ENCODE results near the gene NRBF2. TPM values are rescaled to one million over a fixed set of nuclear protein-coding genes. Genes with fewer than 3 reads are reported as not detected.
"Not testable (repeated sequence)": the region's sequence is repeated elsewhere in the genome, so short reads cannot be mapped to it uniquely, and the experiment has no call there.

The NRBF2 gene
- total RNA-seq (10 to 100 TPM in 4 of 7 donors, 1 to 10 TPM in 3; 4.8 to 16.7 (median 12.9) TPM), polyA plus RNA-seq (10 to 100 TPM; 11.7 to 21.4 TPM)
- long read RNA-seq, donor 1, transcript NRBF2-201 (4 exons, 1,853 nt) = major isoform, 53 of 56 reads
- long read RNA-seq, donor 1, partial matches to known transcripts = 2 of 56 reads
- long read RNA-seq, donor 1, other reads (novel, unspliced or antisense) = 1 of 56 reads
- long read RNA-seq, donor 2, transcript NRBF2-201 (4 exons, 1,853 nt) = major isoform, 17 of 25 reads
- long read RNA-seq, donor 2, partial matches to known transcripts = 8 of 25 reads
- long read RNA-seq, donor 2, other reads (novel, unspliced or antisense) = 0 of 25 reads
- long read RNA-seq, donor 3, transcript NRBF2-201 (4 exons, 1,853 nt) = major isoform, 27 of 27 reads
- long read RNA-seq, donor 3, partial matches to known transcripts = 0 of 27 reads
- long read RNA-seq, donor 3, other reads (novel, unspliced or antisense) = 0 of 27 reads

DNA sequence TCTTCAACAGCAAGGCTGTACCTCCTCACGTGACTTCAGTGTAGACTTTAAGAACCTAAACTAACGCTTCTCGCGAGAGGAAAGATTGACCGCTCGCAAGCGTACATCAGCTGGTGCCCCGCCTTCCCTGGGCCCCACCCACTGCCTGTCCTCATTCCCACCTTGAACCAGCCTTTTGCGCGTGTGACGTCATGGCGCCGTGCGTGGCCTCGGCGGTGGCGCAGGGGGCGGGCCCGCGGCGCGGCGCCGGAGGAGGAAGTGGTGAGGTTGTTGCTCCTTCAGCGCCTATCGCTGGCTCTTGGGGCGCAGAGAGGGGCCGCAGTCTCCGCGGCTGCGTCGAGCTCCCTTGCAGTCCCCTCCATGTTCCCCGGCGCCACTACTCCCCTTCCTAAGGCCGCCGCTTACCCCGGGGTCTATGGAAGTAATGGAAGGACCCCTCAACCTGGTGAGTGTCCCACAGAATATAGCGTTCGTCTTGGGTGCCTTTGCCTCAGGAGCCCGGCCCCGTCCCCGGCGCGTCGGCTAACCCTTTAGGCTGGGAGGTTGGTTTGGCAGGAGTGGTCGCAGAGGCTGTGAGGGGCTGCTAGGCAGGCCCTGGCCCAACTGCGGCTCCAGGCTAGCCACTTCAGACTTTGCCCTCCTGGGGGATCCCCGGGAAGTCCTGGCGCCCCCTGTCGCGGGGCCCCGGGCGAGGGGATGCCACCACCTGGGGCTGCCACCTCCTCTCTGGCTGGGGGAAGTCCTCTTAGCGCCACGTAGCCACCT, at the start of gene NRBF2:
Gene NRBF2, plus strand, starts transcription at position 273 of the 765 bp plus-strand sequence. Its CDS starts 143 bp downstream, at position 416.
- intact Hi-C loops (cut with DNase I) = loop anchor here in 1 of 4 donors (10.0 kb wide), 1 partner anchor 318 kb away; the partner anchor contains the start of gene EGR2
- WGBS, 3 donors = 0 to 1% (median 1%) methylated on average over 42 to 55 of the region's 55 CpGs
- peak; percentile 96 to 98 (median 97) for DNase-seq
- peak within 1 kb of the TSS; percentile 54 to 78 for H3K27ac ChIP-seq
- H3K9me3 ChIP-seq = no peaks in the 10 kb centered on the region
- H3K4me3 ChIP-seq = peak within 1 kb of the TSS; percentile 95
- H3K27me3 ChIP-seq = no peaks in the 10 kb centered on the region
- peaks cover 4% of the 10 kb centered on the region for H3K4me1 ChIP-seq (ENCODE audit: insufficient read depth)
- no peaks in the 10 kb centered on the region for H3K36me3 ChIP-seq
- TF ChIP-seq EP300 (IDR thresholded peaks at IDR 0.05) = no peak
- TF ChIP-seq POLR2A (IDR thresholded peaks at IDR 0.05) = peak; percentile 86
- TF ChIP-seq, protein P1, sequence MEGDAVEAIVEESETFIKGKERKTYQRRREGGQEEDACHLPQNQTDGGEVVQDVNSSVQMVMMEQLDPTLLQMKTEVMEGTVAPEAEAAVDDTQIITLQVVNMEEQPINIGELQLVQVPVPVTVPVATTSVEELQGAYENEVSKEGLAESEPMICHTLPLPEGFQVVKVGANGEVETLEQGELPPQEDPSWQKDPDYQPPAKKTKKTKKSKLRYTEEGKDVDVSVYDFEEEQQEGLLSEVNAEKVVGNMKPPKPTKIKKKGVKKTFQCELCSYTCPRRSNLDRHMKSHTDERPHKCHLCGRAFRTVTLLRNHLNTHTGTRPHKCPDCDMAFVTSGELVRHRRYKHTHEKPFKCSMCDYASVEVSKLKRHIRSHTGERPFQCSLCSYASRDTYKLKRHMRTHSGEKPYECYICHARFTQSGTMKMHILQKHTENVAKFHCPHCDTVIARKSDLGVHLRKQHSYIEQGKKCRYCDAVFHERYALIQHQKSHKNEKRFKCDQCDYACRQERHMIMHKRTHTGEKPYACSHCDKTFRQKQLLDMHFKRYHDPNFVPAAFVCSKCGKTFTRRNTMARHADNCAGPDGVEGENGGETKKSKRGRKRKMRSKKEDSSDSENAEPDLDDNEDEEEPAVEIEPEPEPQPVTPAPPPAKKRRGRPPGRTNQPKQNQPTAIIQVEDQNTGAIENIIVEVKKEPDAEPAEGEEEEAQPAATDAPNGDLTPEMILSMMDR (IDR thresholded peaks at IDR 0.05) = no peak

DNA sequence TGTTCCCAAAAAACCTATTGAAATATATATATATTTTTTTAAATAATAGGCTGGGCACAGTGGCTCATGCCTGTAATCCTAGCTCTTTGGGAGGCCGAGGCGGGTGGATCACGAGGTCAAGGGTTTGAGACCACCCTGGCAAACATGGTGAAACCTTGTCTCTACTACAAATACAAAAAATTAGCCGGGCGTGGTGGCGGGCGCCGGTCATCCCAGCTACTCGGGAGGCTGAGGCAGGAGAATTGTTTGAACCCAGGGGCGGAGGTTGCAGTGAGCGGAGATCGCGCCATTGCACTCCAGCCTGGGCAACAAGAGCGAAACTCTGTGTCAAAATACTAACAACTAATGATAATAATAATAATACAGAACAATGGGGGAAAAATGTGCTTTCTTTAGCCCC, 49.7 kb upstream of the NRBF2 start:
- H3K4me3 ChIP-seq; H3K36me3 ChIP-seq; H3K4me1 ChIP-seq (ENCODE audit: insufficient read depth); H3K9me3 ChIP-seq; H3K27ac ChIP-seq; H3K27me3 ChIP-seq: not testable (repeated sequence)
- intact Hi-C loops (cut with DNase I) = loop anchor here in 1 of 4 donors (10.0 kb wide), 1 partner anchor 489 kb away; no protein-coding TSS in a partner anchor
- peak in 2 of 5 donors; percentile 18 to 31 for DNase-seq
- WGBS, 3 donors = 83 to 86% (median 85%) methylated on average over 14 of the region's 14 CpGs

DNA sequence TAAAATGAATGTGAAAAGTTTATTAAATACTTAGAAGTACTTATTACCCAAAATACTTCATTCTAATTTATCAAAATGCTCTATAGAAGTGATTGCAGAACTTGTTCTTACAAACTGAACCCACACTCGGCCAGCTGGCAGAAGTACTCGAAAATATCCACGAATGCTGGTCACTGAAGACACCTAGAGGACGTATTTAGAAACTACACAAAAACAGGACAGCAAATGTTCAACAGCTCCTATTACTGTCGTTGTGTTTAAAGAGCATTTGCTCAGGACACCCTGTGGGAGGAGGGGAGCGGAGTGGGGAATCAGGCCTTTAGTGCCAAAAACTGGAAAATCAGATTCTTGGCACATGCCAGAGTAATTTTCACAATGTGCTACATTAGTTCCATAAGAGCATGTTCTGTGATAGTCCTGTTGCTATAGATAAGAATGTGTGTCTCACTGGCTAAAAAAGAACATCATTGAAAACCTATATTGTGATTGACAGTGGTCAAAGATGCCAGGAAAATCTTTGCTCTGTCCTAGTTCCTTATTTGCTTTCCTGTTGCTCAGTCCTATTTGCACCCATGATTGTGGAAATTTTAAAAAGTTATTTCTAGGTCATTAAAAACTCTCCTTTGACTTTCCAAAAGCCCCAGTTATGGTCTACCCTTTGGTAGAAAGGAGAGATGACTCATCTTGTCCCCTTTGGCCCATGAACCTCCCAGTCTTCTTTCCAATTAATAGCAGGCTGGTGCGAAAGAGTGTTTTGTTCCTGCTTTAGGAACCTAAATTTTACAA, 49.0 kb upstream of the NRBF2 start:
- peak; percentile 33 to 70 (median 43) for DNase-seq
- no peaks in the 10 kb centered on the region for H3K36me3 ChIP-seq
- H3K9me3 ChIP-seq = no peaks in the 10 kb centered on the region
- no peak overlapping the region for H3K4me3 ChIP-seq
- no peak overlapping the region for H3K27ac ChIP-seq
- intact Hi-C loops (cut with DNase I) = loop anchor here in 1 of 4 donors (10.0 kb wide), 1 partner anchor 489 kb away; no protein-coding TSS in a partner anchor
- peaks cover 2% of the 10 kb centered on the region for H3K4me1 ChIP-seq (ENCODE audit: insufficient read depth)
- WGBS, 3 donors = 2 to 7% (median 4%) methylated on average over 7 of the region's 7 CpGs
- no peaks in the 10 kb centered on the region for H3K27me3 ChIP-seq
- TF ChIP-seq, protein P1 (IDR thresholded peaks at IDR 0.05) = peak in 2 of 3 donors; percentile 53
- no peak for TF ChIP-seq POLR2A (IDR thresholded peaks at IDR 0.05)

DNA sequence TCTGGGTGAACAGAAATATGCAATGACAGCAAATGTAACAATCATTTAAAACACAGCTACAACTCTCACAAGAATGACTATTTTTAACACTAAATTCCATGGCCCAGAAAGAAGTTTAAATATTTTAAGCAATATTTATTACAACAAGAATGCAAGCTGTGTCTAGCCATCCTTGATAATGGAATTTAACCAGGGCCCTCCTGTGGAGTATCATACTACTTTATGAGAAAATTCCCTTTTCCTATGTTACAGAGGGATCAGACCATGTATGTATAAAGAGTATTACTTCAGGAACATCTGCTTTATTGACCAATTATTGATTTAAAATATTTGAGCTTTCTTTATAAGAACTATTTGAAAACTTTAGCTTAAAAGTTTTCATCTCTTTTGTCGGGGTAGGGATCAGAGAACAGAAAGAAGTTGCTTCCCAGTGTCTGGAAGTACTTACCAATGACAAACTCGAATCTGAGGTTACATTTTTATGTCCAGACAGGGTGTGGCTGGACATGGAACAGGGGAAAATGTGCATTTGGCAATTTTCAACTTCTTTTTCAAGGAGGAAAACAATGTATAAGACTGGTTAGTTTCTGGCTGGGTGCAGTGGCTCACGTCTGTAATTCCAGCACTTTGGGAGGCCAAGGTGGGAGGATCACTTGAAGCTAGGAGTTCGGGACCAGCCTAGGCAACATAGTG, 48.3 kb upstream of the NRBF2 start:
- Histone ChIP-seq H3K27ac (no peak overlapping the region), H3K4me3 (no peak overlapping the region), H3K4me1 (ENCODE audit: insufficient read depth) (peaks cover 2% of the 10 kb centered on the region), H3K9me3 (no peaks in the 10 kb centered on the region), H3K36me3 (no peaks in the 10 kb centered on the region), H3K27me3 (no peaks in the 10 kb centered on the region)
- WGBS, 3 donors = 30 to 41% (median 36%) methylated on average over 4 of the region's 4 CpGs
- intact Hi-C loops (cut with DNase I) = loop anchor here in 1 of 4 donors (10.0 kb wide), 1 partner anchor 490 kb away; no protein-coding TSS in a partner anchor
- no peak for DNase-seq
- TF ChIP-seq POLR2A (IDR thresholded peaks at IDR 0.05) (no peak), EP300 (IDR thresholded peaks at IDR 0.05) (no peak)
- TF ChIP-seq, protein P1 (IDR thresholded peaks at IDR 0.05) = no peak

Data from ovary (tissue), 10 donors.